Limb (tissue), 2 donors: Measurements from ENCODE around the gene BIN1.
"Not testable (repeated sequence)": the region's sequence is repeated elsewhere in the genome, so short reads cannot be mapped to it uniquely, and the experiment has no call there.

ENCODE experiments used
- DNase-seq, 2 donors: peaks; one replicate each; pipeline ENCODE4 v3.0.0-alpha.2; 2016; ENCODE audit errors: extremely low spot score in 2 of 2

BIN1 gene

GRCh38 chr2:127134235-127134634, 27.3 kb upstream of the BIN1 start:
- DNase-seq = no peak

- no peak for DNase-seq
Measured at GRCh38 chr2:127133793-127134192, 26.8 kb upstream of the BIN1 start.

GRCh38 chr2:127130421-127130820, 23.5 kb upstream of the BIN1 start:
- no peak for DNase-seq

- no peak for DNase-seq
Measured at GRCh38 chr2:127129937-127130336, 23.0 kb upstream of the BIN1 start.

GRCh38 chr2:127128445-127128904, 21.5 kb upstream of the BIN1 start:
- no peak for DNase-seq

- DNase-seq = no peak
Measured at GRCh38 chr2:127125821-127126220, 18.9 kb upstream of the BIN1 start.

- no peak for DNase-seq
Measured at GRCh38 chr2:127124426-127124825, 17.5 kb upstream of the BIN1 start.

GRCh38 chr2:127122361-127123027, 15.5 kb upstream of the BIN1 start:
- DNase-seq = no peak

- peak in 1 of 2 donors; percentile 68 for DNase-seq
Measured at GRCh38 chr2:127121776-127122176, 14.8 kb upstream of the BIN1 start.

GRCh38 chr2:127121353-127121752, 14.4 kb upstream of the BIN1 start:
- DNase-seq = no peak

GRCh38 chr2:127120408-127120807, 13.5 kb upstream of the BIN1 start:
- DNase-seq = not testable (repeated sequence)

GRCh38 chr2:127118467-127118866, 11.5 kb upstream of the BIN1 start:
- DNase-seq = no peak

- DNase-seq = no peak
Measured at GRCh38 chr2:127118038-127118437, 11.1 kb upstream of the BIN1 start.

- no peak for DNase-seq
Measured at GRCh38 chr2:127117603-127118002, 10.6 kb upstream of the BIN1 start.

- no peak for DNase-seq
Measured at GRCh38 chr2:127115471-127116199, 8.7 kb upstream of the BIN1 start.

GRCh38 chr2:127110985-127111384, 4.0 kb upstream of the BIN1 start:
- no peak for DNase-seq

GRCh38 chr2:127108090-127108523, 1.2 kb upstream of the BIN1 start:
- DNase-seq = no peak

- no peak for DNase-seq
Measured at GRCh38 chr2:127107622-127107999, 657 bp upstream of the BIN1 start.

- peak in 1 of 2 donors; percentile 73 for DNase-seq
Measured at GRCh38 chr2:127106457-127106990, 430 bp downstream of the BIN1 start.

- peak in 1 of 2 donors; percentile 82 for DNase-seq
Measured at GRCh38 chr2:127105656-127106456, 1.1 kb downstream of the BIN1 start.

GRCh38 chr2:127104881-127105655, 1.9 kb downstream of the BIN1 start:
- no peak for DNase-seq
